Astrocyte (in vitro differentiated cells and primary cell): ENCODE results near the gene HNF1A.

ENCODE experiments used
- CTCF ChIP-seq: IDR thresholded peaks from 2 replicates; pipeline ENCODE4 v1.5.1; 2011; ENCODE audit warnings: low read depth, mild to moderate bottlenecking, inconsistent platforms, low read length, moderate library complexity; ENCODE audit not compliant: insufficient read depth
- EZH2 ChIP-seq: IDR thresholded peaks from 2 replicates; pipeline ENCODE4 v1.6.1; 2012; ENCODE audit warnings: mild to moderate bottlenecking, low read length, inconsistent platforms; ENCODE audit not compliant: insufficient read depth

DNA sequence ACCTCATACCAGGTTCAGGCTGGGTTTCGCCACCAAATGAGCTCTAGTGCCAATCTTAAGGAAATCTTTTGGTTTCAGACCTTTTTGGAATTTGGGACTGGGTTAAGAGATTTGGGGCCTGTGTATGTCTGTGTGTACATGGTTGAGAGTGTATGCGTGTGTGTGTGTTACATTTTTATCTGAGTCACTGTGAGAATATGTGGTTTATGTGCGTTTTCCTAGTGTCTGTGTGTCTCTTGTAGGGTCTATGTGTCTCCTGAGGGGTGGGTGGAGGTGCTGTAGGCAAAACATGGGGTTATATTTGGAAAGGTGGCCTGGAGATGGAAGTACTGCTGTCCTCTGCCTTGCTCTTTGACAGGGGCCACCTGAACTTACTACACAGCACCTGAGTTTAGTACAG lies 20.1 kb downstream of the HNF1A start:
- TF ChIP-seq CTCF = no peak
- TF ChIP-seq EZH2 = no peak
